TTC549 (cell line): ENCODE data around the gene LRIF1.
A peak's percentile ranks its signal among the peaks of the same experiment; 100 is the strongest.
"Not testable (repeated sequence)": the region's sequence is repeated elsewhere in the genome, so short reads cannot be mapped to it uniquely, and the experiment has no call there.

Experiments
- FAIRE-seq: peaks from 2 replicates; lab custom pipeline; 2012; peaks lifted over from hg19 to GRCh38; lab: Jason Lieb, UNC

LRIF1 gene

GRCh38 chr1:110951161-110951560 lies 12.6 kb downstream of the LRIF1 start:
- no peak for FAIRE-seq

DNA sequence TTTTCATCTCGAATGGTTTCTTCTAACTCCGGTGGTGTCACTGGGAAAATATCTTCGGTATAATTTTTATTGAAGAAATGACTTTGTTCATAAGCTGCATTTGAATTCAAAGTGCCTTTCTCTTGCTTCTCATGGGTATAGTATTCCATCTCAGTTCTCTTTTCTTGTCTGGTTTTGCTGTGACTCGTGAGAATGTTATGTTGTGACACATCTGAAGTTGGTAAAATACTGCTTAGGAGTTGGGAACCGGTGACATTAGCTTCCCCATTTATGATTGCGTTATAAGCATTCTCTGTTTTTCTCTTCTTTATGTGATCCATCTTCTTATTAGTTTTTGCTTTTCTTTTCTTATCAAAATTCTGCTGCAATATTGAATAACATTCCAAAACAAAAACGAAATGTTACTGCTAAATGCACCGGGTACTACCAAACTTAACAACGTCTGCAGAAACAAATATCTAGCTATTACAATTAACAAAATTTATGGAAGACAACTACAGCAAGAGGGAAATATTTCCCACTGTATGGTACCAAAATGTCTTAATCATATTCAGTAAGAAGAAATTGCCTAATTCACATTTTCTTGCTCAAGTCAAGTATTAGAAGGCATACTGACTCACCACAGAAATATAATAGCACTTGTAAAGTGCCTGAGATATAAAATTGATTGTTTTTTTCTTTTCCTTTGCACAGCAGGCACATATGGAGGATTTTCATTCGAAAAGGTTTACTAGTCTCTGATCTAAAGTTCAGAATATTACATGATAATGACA lies 15.5 kb downstream of the LRIF1 start:
- FAIRE-seq, result no peak

- FAIRE-seq, result no peak
Measured at GRCh38 chr1:110945626-110946025, 18.1 kb downstream of the LRIF1 start.

DNA sequence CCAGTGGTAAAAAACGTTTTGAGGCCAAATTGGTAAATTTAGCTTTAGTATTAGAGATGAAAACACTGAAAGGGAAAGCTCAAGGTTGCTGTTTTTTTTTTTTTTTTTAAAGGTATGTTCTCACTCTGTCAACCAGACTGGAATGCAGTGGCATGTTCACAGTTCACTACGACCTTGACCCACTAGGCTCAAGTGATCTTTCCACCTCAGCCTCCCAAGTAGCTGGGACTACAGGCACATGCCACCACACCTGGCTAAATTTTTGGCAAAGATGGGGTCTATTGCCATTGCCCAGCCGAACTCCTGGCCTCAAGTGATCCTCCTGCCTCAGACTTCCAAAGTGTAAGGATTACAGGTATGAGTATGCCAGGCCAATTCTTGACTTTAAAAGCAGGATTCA lies 18.9 kb downstream of the LRIF1 start:
- FAIRE-seq, result no peak

DNA sequence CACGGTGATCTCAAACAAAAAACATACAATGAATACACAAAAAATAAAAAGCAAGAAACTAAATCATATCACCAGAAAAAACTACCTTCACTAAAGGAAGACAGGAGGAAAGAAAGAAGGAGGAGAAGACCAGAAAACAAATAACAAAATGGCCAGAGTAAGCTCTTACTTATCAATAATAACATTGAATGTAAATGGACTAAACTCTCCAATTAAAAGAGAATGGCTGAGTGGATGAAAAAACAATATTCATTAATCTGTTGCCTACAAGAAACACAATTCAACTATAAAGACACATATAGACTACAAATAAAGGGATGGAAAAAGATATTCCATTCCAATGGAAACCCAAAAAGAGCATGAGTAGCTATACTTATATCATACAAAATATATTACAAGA lies 27.2 kb downstream of the LRIF1 start:
- FAIRE-seq, result no peak

GRCh38 chr1:110931097-110931496 lies 32.6 kb downstream of the LRIF1 start:
- not testable (repeated sequence) for FAIRE-seq

DNA sequence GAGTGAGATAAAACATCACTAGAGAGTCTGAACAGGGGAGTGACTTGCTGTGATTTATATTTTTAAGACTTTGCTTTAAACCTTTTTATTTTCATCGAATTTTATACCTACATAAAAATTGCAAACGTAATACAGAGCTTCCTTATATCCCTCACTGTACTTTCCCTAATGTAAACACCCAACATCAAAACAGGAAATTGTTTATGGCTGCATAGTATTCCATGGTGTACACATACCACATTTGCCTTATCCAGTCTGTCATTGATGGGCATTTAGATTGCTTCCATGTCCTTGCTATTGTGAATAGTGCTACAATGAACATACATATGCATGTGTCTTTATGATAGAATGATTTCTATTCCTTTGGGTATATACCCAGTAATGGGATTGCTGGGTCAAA lies 34.8 kb downstream of the LRIF1 start:
- FAIRE-seq, result no peak

GRCh38 chr1:110928191-110928590 lies 35.5 kb downstream of the LRIF1 start:
- no peak for FAIRE-seq

DNA sequence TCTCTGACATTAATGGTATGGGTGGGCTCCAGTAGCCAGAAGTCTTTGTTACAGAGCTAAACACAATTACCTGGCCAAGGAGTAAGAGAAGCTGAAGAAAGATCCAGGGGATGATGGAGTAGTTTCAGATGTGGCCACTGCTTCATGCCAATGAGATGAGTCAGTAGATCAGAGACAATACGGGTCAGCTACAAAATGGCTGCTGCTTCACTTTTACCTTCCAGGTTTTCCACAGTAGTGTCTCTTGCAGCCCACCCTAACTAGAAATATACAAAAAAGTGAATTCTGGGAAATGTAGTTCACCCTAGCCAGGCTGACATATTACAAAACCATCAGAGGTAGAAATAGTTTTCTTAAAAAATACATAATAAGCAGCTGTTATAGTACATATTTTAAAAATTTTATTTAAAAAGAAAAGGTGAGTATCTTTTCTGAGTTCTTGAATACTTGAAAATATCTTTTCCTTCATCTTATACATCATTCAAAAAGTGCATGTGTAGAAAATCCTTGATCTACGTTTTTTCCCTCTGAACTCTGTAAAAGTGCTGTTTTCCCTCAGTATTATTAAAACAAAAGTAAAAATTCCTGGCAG lies 36.1 kb downstream of the LRIF1 start:
- FAIRE-seq, result no peak

DNA sequence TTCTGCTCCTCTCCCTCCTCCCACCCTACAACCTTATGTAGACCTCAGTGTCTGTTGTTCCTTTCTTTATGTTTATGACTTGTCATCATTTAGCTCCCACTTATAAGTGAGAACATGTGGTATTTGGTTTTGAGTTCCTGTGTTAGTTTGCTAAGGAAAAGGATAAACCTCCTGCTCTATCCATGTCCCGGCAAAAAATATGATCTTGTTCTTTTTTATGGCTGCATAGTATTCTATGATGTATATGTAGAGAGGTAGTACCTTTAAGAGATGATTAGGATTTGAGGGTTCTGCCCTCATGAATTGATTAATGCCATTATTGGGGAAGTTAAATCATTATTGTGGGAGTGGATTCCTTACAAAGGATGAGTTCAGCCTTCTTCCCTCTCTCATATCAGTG lies 41.8 kb downstream of the LRIF1 start:
- FAIRE-seq, result no peak

- FAIRE-seq, result no peak
Measured at GRCh38 chr1:110918016-110918415, 45.7 kb downstream of the LRIF1 start.

GRCh38 chr1:110916669-110917306 lies 46.9 kb downstream of the LRIF1 start:
- FAIRE-seq, result no peak

DNA sequence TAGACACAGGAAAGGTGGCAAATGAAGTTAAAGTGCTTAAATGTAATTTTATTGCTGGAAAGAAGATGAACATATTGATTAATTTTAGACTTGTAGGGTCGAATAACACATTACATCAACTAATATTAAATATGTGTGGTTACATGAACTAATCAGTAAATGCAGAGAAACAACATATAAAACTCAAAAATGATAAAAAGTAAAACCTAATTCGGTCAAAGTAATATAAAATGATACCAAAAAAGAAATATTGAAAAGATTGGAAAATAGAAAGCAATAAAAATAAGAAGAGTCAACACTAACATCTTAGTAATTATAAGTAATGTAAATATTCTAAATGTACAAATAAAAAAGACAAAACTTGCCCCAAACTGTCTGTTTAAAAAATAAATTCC lies 47.5 kb downstream of the LRIF1 start:
- FAIRE-seq, result peak; percentile 15

DNA sequence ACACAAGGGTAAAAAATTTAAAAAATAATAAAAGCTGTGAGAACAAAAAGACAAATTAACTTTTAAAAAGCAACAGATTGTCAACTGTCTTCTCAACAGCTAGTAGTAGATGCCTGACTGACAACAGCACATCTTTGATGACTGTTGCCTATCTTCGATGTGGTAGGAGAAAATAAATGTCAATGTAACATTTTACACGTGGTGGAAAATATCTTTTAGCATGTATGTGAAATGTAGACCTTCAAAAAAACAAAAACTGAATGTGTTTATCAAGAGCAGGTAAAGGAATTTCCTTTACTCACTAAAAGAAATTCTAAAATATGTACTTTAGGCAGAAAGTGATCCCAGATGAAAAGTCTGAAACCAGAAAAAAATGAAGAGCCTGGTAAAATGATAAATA lies 47.9 kb downstream of the LRIF1 start:
- FAIRE-seq, result no peak

DNA sequence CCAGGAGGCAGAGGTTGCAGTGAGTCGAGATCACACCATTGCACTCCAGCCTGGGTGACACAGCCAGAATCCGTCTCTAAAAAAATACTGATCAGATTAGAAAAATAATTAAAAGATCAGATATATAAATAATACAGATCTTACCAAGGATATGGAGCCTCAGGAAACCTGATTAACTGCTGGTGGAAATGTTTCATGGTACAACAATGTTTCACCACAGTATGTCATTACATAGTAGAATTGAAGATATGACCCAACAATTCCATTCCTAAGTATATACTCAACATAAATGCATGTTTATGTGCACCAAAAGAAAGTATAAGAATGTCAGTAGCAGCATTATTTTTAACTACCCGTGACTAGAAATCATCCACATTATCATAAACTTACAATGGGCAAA lies 49.0 kb downstream of the LRIF1 start:
- FAIRE-seq, result no peak

GRCh38 chr1:110912784-110913183 lies 50.9 kb downstream of the LRIF1 start:
- FAIRE-seq, result no peak

- no peak for FAIRE-seq
Measured at GRCh38 chr1:110903853-110904500, 59.7 kb downstream of the LRIF1 start.

DNA sequence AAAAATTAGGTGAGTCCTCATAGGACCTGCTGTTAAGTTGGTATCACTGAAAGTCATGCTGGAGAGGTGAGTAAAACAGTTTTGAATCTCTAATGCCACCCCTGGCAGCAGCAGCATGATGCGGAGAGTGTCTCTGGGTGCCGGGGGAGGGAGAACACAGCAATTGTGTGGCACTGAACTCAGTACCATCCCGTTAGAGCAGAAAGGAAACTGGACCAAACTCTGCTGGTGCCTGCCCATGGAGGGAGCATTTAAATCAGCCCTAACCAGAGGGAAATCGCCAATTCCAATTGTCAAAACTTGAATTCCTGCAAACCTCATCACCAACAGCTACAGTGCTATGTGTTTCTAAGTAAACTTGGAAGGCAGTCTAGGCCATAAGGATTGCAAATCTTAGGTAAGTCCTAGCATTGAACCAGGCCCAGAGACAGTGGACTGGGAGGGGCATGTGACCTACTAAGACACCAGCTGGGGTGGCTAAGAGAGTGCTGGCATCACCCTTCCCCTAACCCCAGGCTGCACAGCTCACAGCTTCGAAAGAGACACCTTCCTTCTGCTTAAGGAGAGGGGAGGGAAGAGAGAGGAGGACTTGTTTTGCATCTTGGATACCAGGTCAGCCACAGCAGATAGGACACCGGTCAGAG lies 60.8 kb downstream of the LRIF1 start:
- no peak for FAIRE-seq

DNA sequence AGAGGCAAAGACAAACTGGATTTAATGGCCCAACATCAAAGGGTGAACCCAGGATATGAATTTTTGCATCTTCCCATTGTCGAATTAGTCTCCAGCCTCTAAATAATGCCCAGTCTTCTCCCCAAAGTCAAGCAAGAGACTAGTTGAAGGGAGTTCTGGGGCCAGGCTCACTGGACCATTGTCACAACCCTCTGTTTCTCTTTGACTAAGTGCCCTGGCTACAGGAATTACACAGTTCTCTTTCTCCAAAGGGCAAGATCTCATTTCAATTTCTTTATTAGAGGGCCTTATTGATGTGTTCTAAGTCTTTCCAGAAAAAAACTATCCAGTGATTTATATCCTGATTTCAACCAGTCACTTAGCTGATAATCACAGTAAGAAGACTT lies 64.3 kb downstream of the LRIF1 start:
- FAIRE-seq, result no peak

DNA sequence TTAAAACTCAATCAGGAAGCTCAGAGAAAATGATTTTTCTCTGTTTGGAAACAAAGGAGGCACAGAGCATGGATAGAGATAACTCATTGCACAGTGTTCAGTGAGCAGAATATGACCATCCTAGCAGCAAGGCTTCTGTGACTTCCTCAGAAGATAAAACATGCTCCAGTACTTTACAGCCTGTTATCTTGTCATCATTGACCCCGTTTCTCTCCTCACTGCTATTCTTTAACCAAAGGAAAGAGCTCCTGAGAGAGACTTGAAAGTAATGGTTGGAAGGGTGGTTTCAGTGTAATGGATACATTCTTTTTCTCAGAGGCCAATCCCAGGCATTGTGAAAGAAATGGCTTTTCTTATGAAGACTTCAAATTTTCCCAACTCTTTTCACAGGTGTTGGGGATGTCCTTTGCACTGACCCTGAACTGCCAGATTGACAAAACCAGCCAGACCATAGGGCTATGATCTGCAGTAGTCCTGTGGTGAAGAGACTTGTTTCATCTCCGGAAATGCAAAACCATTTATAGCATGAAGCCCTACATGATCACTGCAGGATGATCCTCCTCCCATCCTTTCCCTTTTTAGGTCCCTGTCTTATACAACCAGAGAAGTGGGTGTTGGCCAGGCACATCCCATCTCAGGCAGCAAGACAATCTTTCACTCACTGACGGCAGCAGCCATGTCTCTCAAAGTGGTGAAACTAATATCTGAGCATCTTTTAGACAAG lies 64.8 kb downstream of the LRIF1 start:
- no peak for FAIRE-seq

DNA sequence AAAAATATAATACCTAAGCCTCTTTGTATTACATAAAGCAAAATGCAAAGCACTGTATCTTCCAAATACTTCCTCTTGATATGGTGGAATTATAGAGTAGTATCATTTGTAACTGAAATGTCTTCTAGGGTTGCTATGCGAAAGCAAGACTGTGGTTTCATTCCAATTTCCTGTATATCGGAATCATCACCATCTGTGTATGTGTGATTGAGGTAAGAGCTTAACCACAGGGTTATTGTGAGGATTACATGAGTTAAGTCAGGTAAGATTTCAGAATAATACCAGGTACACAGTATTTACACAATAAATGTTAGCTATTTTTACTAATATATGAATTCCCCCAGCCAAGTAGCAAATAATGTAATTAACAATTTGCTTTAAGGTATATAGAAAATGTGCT lies 66.0 kb downstream of the LRIF1 start:
- no peak for FAIRE-seq
